Measurements from ENCODE around the gene OR1G1.
"Not testable (repeated sequence)": the region's sequence is repeated elsewhere in the genome, so short reads cannot be mapped to it uniquely, and the experiment has no call there.

OR1G1 gene

GRCh38 chr17:3127451-3127850 is at the start of gene OR1G1:
Gene OR1G1, minus strand, starts transcription at chr17:3127551. Its CDS starts 0 bp downstream, at chr17:3127551.
- DNase-seq: no peak

- DNase-seq: no peak
These were observed 40.2 kb upstream of the OR1G1 start for GRCh38 chr17:3167574-3167973.

- no peak for DNase-seq
These were observed 29.9 kb upstream of the OR1G1 start for GRCh38 chr17:3157218-3157617.

- DNase-seq: not testable (repeated sequence)
These were observed 10.1 kb upstream of the OR1G1 start for GRCh38 chr17:3137494-3137893.

GRCh38 chr17:3104322-3104721 is 23.0 kb downstream of the OR1G1 start, which contains the start of gene OR1D2:
Gene OR1D2, minus strand, starts transcription at chr17:3104422. Its CDS starts 11,426 bp downstream, at chr17:3092996.
- DNase-seq: no peak

All from stimulated activated CD4-positive, alpha-beta T cell treated with anti-CD3 and anti-CD28 coated beads, Interleukin-4, amount 100 ng/mL, for 1 hour (primary cell).